ENCODE data around the gene ATR. TPM values are rescaled to one million over a fixed set of nuclear protein-coding genes. Genes with fewer than 3 reads are reported as not detected.
"Not testable (repeated sequence)": the region's sequence is repeated elsewhere in the genome, so short reads cannot be mapped to it uniquely, and the experiment has no call there.

Gene ATR
- total RNA-seq (2014; rRNA removed; shearing (Covaris generic)), result 12.9 and 15.4 TPM in 2 replicates

GRCh38 chr3:142578329-142579223 lies at the start of gene ATR:
Gene ATR, minus strand, starts transcription at chr3:142578733. Its CDS starts 29 bp downstream, at chr3:142578704.
- peak; percentile 96 for DNase-seq (ENCODE audit: low spot score)

- DNase-seq (ENCODE audit: low spot score), result no peak
Observed at GRCh38 chr3:142626971-142627370, 48.4 kb upstream of the ATR start.

GRCh38 chr3:142625153-142625440 lies 46.6 kb upstream of the ATR start:
- DNase-seq (ENCODE audit: low spot score), result no peak

GRCh38 chr3:142624341-142625152 lies 46.0 kb upstream of the ATR start:
- DNase-seq (ENCODE audit: low spot score), result no peak

- no peak for DNase-seq (ENCODE audit: low spot score)
Observed at GRCh38 chr3:142623194-142623593, 44.7 kb upstream of the ATR start.

GRCh38 chr3:142622405-142622804 lies 43.9 kb upstream of the ATR start:
- no peak for DNase-seq (ENCODE audit: low spot score)

GRCh38 chr3:142618917-142619461 lies 40.5 kb upstream of the ATR start:
- peak; percentile 65 for DNase-seq (ENCODE audit: low spot score)

- DNase-seq (ENCODE audit: low spot score), result no peak
Observed at GRCh38 chr3:142615171-142615570, 36.6 kb upstream of the ATR start.

GRCh38 chr3:142614059-142614626 lies 35.6 kb upstream of the ATR start:
- no peak for DNase-seq (ENCODE audit: low spot score)

GRCh38 chr3:142613491-142613890 lies 35.0 kb upstream of the ATR start:
- DNase-seq (ENCODE audit: low spot score), result peak; percentile 12

- DNase-seq (ENCODE audit: low spot score), result no peak
Observed at GRCh38 chr3:142611206-142611605, 32.7 kb upstream of the ATR start.

GRCh38 chr3:142609136-142609535 lies 30.6 kb upstream of the ATR start:
- no peak for DNase-seq (ENCODE audit: low spot score)

- no peak for DNase-seq (ENCODE audit: low spot score)
Observed at GRCh38 chr3:142608631-142609030, 30.1 kb upstream of the ATR start.

- DNase-seq (ENCODE audit: low spot score), result no peak
Observed at GRCh38 chr3:142604940-142605339, 26.4 kb upstream of the ATR start.

GRCh38 chr3:142603386-142603705 lies 24.8 kb upstream of the ATR start:
- not testable (repeated sequence) for DNase-seq (ENCODE audit: low spot score)

- no peak for DNase-seq (ENCODE audit: low spot score)
Observed at GRCh38 chr3:142602619-142603385, 24.3 kb upstream of the ATR start.

GRCh38 chr3:142601713-142602112 lies 23.2 kb upstream of the ATR start:
- DNase-seq (ENCODE audit: low spot score), result no peak

GRCh38 chr3:142597906-142598305 lies 19.4 kb upstream of the ATR start:
- peak; percentile 45 for DNase-seq (ENCODE audit: low spot score)

GRCh38 chr3:142596726-142597088 lies 18.2 kb upstream of the ATR start:
- DNase-seq (ENCODE audit: low spot score), result no peak

GRCh38 chr3:142595951-142596725 lies 17.6 kb upstream of the ATR start, which contains the start of gene PLS1:
Gene PLS1, plus strand, starts transcription at chr3:142596393. Its CDS starts 67,845 bp downstream, at chr3:142664238.
- DNase-seq (ENCODE audit: low spot score), result peak; percentile 93

GRCh38 chr3:142595581-142595950 lies 17.0 kb upstream of the ATR start:
- DNase-seq (ENCODE audit: low spot score), result no peak

All from HT-29 (cell line).